Activated CD4-positive, alpha-beta T cell treated with anti-CD3 and anti-CD28 coated beads for 24 hours (primary cell): Measurements from ENCODE around the gene CDH23.

ENCODE experiments used
- DNase-seq, 2 donors: peaks; one replicate each; pipeline ENCODE4 v3.0.0-alpha.2; 2020; ENCODE audit warnings: low read depth in 2 of 2

Gene CDH23

GRCh38 chr10:71622616-71623015 is 225.9 kb downstream of the CDH23 start:
- no peak for DNase-seq

DNA sequence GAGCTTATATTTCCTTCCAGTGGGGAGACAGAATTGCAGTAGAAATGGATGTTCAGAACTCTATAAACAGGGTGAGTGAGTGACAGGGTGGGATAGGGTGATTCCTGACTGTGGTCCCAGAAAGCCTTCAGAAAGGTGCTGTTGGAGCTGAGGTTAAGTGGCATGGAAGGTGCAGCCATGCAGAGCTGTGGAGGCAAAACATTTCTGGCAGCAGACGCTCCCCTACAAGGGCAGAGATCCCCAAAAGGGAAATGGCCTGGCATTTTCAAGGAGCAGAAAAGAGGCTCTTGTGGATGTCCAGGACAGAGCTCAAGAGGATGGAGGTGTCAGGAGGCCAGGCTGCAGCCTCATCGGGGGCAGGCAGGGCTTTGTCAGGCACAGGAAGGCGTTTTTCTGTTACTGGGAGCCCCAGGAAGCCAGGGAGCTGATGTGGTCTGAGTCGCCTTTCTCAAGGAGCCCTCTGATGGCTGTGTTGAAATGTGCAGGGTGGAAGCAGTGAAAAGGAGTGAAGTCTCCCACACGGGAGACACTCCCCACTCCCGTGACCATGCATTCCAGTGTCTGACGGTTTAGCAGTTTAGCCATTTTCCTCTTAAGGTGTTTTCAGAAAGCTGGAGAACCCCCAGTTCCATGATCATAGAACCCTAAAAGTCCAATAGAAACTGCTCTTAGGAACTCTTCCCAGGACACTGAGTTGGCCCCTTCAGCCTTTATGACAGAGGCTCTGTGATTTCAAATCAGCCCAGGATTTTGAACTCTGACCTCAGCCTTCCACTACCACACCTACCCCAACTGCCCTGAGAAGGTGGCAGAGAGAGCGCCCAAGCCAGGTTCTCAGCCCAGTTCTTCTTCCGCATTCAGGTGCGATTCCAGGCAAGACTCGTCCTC is 226.6 kb downstream of the CDH23 start:
- no peak for DNase-seq

- no peak for DNase-seq
These were observed 227.2 kb downstream of the CDH23 start for GRCh38 chr10:71623986-71624291.

GRCh38 chr10:71625445-71626175 is 228.9 kb downstream of the CDH23 start:
- no peak for DNase-seq

- no peak for DNase-seq
These were observed 230.7 kb downstream of the CDH23 start for GRCh38 chr10:71627230-71627939.

- DNase-seq = no peak
These were observed 231.2 kb downstream of the CDH23 start for GRCh38 chr10:71627956-71628355.

GRCh38 chr10:71629131-71629530 is 232.4 kb downstream of the CDH23 start:
- DNase-seq = no peak

GRCh38 chr10:71630168-71630567 is 233.4 kb downstream of the CDH23 start:
- DNase-seq = no peak

DNA sequence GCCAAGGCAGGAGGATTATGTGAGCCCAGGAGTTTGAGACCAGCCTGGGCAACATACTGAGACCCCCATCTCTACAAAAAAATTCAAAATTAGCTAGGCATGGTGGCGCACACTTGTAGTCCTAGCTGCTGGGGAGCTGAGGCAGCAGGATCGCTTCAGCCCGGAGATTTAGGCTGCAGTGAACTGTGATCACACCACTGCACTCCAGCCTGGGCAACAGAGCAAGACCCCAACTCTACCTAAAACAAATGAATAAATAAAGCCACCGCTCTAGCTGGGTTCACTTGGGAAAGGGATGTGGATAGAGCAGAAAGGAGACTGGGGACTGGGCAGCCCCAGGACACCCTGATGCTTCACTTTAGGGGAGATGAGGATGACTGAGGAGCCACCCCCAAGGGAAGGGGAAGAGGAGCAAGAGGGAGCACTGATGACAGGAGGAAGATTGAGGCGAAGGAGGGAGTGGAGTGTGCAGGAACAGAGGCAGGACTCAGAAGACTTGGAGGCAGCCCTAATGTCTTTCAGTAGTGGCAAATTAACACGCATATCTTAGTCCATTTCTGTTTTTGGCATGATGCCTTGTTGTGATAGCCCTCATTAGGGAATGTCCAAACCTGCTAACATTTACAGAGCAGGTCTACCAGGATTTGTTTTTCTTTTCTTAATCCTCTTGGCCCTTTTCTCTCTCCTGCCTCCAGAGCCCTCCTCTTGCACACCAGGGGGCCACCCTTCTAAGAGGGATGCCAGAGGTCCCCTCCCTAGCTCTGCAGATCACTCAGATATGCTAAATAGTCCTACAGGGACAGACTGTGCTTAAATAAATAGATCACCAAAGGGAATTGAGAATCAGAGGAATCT is 234.5 kb downstream of the CDH23 start:
- DNase-seq = no peak

- DNase-seq = no peak
These were observed 235.6 kb downstream of the CDH23 start for GRCh38 chr10:71632200-71632820.

- no peak for DNase-seq
These were observed 236.3 kb downstream of the CDH23 start for GRCh38 chr10:71632896-71633600.

- no peak for DNase-seq
These were observed 237.2 kb downstream of the CDH23 start for GRCh38 chr10:71633920-71634319.

- no peak for DNase-seq
These were observed 237.9 kb downstream of the CDH23 start for GRCh38 chr10:71634531-71635164.

GRCh38 chr10:71635251-71635866 is 238.6 kb downstream of the CDH23 start:
- DNase-seq = no peak

DNA sequence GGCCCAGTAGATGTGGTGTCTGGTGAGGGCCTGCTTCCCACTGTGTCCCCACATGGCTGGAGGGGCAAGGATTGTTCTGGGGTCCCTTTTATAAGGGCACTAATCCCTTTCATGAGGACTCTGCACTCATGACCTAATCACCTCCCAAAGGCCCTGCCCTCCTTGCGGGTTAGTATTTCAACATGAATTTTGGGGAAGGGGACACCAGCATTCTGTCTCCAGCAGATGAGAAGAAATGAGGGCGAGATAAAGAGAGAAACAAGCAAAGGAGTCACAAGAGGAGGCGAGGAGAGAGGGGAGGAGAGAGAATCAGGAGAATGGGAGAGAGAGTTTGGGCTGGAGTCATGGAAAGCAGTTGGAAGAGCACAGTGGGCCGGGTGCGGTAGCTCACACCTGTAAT is 239.1 kb downstream of the CDH23 start:
- no peak for DNase-seq

GRCh38 chr10:71636588-71636987 is 239.9 kb downstream of the CDH23 start:
- DNase-seq = no peak

GRCh38 chr10:71637305-71637704 is 240.6 kb downstream of the CDH23 start:
- no peak for DNase-seq

GRCh38 chr10:71638064-71638821 is 241.5 kb downstream of the CDH23 start:
- no peak for DNase-seq
